GM18907 (cell line): ENCODE measurements around the gene NXPE3.
"Not testable (repeated sequence)": the region's sequence is repeated elsewhere in the genome, so short reads cannot be mapped to it uniquely, and the experiment has no call there.

ENCODE experiments used
- ATAC-seq: cut with Tn5 transposase; IDR thresholded peaks from one replicate; pipeline ENCODE4 v1.9.1; 2021; ENCODE audit warnings: mild to moderate bottlenecking, moderate library complexity; ENCODE audit not compliant: unreplicated experiment

NXPE3 gene

DNA sequence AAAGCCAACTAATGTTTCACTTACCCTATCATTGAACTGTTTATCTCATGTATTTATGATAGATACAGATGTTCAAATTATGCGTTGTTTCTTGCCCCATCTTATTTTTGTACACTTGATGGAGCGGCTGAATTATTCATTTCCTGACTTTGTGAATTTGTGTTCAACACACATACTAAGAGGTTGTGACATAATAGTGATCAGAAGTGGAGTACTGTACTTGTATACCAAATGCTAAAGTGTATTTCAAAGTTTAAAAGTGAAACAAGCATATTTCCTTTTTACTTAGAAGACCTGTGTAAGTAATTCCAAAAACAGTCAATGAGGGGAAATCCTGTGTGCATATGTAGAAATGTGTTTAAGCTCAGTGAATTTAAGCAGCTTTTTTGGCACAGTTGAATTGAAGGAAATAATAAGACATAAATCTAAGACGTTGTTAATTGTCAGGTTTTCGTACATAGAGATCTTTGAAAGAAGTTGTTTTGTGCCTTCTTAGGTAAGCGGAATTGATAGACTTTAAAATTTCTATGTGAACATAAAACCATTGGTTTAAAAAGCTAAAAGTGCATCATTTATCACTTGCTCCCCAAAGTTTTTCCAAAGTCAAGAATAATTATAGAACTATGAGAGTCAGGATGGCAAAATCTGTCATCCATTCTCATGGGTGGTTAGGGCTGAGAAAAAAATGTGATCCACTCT lies 72.2 kb downstream of the NXPE3 start:
- ATAC-seq: no peak

DNA sequence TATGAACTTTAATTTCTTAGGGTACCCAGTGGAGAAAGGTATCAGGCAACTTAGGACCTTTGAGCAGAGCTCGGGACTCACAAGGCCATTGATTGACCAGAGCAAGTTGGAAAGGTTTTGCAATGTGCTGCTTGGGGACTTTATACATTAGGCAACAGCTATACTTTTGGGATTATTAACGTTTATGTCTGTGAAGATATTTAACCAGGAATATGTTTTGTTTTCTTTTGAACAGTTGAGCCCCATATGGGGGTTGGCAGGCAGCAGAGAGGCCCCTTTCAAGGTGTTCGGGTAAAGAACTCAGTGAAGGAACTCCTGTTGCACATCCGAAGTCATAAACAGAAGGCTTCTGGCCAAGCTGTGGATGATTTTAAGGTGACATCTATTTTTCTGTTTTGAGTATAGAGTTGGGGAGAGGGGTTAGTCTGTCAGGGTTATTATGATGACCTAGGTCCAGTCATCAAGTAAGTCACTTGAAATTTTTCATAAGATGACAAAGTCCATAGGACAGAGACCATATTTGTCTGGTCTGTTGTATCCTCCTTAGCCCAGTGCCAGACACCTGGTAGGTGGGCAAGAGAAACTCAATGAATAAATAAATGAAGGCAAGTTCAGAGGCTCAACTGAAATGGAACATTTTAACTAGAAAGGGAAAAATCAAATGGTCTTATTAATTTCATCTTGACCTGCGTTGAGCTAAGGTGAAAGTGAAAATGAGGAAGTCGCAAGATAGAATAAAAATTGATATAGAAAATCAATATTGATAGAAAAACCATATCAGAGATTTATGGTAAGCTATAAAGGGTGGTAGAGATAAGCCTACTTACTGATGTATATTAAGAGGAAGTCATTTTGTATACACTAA lies 73.1 kb downstream of the NXPE3 start:
- no peak for ATAC-seq

DNA sequence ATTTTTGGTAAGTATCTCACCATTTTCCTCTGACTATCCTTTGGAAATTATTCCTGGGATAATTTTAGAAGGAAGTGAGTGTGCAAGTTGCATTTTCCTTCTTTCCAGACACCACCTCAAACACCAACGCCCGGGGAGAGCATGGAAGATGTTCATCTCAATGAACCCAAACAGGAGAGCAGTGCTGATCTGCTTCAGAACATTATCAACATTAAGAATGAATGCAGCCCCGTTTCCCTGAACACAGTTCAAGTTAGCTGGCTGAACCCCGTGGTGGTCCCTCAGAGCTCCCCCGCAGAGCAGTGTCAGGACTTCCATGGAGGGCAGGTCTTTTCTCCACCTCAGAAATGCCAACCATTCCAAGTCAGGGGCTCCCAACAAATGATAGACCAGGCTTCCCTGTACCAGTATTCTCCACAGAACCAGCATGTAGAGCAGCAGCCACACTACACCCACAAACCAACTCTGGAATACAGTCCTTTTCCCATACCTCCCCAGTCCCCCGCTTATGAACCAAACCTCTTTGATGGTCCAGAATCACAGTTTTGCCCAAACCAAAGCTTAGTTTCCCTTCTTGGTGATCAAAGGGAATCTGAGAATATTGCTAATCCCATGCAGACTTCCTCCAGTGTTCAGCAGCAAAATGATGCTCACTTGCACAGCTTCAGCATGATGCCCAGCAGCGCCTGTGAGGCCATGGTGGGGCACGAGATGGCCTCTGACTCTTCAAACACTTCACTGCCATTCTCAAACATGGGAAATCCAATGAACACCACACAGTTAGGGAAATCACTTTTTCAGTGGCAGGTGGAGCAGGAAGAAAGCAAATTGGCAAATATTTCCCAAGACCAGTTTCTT lies 74.2 kb downstream of the NXPE3 start:
- ATAC-seq: no peak

DNA sequence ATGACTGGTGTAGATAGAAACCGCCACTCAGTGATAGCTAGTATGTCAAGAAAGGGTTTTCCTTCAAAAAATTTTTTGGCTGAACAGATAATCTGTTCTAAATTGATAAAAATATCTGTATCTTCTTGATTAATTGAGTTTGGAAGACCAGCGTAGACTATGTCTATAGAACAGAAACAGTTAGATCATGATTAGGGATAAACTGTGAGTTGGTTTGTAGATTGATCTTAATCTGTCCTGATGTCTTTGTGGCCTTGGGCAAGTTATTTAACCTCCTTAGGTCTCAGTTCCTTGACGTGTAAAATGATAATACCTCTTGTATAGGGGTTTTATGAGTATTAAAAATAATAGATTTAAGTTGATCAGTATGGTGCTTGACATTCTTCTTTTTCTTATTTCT lies 75.0 kb downstream of the NXPE3 start:
- no peak for ATAC-seq

DNA sequence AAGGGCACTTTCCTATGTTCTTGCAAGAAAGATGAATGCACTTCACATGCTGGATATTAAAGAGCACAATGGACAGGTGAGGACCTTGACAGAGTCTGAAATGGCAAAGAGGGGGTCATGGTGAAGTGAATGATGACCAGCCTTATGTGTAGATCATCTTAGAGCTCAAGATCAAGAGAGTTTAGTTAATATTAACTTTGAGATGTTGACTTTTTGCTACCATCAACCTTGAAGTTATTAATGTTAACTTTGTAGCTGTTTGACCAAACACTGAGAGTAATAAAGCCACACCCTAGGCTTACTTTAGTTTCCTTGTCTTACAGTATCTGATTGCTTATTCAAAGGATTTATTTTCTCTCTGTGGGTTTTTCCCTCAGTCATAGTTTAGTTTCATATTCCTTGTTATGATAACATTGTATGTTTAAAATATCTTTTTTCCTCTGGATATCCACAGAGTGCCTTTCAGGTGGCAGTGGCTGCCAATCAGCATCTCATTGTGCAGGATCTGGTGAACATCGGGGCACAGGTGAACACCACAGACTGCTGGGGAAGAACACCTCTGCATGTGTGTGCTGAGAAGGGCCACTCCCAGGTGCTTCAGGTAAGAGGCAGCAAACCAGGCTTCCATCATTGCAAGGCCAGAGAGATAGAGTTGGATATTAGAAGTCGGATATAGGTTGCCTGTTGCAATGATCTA lies 75.7 kb downstream of the NXPE3 start:
- no peak for ATAC-seq

DNA sequence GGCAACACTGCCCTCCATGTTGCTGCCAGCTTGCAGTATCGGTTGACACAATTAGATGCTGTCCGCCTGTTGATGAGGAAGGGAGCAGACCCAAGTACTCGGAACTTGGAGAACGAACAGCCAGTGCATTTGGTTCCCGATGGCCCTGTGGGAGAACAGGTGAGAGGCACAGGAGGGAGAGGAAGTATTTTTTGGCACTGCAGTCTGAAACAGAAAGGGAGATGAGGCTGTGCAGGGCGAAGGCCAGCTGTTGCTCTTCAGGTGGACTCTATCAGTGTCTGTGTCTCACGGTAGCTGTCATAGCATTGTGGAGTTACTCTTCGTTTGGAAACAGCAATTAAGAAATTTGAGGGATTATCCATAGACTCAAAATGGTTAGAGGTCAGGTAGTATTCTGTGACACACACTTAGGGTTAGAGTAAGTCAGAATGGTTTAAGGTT lies 78.3 kb downstream of the NXPE3 start:
- no peak for ATAC-seq

DNA sequence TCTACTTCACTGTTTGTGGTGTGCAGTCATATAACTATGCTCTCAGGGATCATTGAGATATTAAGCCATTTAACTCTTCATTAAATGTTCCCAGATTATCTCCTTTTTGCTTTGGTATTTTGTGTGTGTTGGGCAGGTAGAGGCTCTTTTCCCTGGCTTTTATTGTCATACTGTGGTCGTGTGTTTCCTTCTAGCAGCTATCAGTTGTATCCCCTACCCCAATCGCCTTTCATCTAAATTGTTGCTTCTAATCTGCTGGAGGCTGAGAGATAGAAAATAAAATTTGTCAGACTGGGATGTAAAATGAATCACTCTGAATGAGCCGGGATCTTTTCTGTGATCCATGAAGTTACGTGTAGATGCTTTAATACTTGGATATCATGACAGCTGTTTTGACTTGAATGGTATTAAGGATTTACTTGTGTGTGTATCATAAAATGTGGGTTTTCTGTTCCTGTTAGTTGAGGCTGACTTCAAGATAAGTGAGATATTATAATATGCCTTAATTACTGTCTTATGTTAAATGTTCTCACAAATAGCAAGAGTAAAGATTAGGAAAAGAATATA lies 79.5 kb downstream of the NXPE3 start:
- no peak for ATAC-seq

DNA sequence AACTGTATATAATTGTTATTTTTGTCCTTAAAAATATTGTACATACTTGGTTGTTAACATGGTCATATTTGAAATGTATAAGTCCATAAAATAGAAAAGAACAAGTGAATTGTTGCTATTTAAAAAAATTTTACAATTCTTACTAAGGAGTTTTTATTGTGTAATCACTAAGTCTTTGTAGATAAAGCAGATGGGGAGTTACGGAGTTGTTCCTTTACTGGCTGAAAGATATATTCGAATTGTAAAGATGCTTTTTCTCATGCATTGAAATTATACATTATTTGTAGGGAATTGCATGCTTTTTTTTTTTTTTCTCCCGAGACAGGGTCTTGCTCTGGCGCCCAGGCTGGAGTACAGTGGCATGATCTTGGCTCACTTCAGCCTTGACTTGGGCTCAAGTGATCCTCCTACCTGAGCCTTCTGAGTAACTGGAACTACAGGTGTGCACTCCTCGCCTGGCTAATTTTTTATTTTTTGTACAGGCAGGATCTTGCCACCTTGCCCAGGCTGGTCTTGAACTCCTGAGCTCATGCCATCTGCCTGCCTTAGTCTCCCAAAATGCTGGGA lies 81.0 kb downstream of the NXPE3 start:
- ATAC-seq: no peak

DNA sequence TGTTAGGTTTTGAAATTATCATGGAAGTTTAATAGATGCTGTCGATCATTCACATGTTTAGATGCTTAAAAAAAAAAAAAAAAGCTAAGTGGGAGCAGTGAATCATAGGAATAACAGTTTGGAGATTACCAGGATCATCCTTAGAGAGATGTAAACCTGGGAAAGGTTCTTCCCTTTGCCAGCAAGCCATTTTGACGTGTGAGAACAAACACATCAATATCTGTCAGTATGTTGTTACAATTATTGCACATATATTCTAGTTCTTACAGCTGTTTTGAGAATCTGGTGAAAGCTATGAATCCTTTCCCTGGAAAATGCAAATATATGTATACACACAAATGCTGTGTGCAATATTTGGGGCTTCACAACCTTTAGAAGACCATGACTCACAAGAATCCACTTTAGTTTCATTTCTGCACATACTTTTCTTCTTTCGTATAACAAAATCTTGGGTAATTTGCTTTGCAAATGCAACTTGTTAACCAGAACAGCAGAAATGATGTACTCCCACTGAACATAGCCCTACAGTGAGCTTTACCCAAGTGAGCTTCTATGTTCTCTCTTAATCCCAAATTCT lies 82.3 kb downstream of the NXPE3 start:
- ATAC-seq: peak; percentile 43

DNA sequence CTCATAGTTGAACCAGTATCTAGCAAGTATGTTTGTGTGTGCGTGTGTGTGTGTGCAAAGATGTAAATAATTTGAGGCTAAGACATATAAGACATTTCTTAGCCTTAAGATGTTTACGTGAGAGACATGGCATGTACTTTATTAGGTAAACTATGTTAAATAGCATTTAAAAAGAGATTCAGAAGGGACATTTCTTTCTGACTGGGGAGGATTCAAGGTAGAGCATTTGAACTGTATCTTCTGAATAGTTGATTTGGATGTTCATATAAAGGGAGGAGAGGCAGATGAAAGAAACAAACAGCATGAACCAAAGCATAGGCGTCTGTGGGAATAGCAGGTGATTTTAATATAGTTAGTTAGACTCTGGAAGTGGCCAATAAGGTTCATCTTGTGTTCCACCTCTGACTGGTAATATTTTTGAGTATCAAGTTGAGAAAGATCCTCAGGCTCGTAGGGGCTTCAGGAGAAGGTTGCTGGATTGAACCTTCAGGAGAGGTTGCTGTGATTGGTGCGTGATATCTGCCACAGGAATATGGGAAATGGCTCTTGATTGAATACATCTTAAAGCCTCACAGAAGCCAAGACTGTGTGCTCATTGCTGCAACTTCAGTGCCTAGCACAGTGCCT lies 82.9 kb downstream of the NXPE3 start:
- ATAC-seq: no peak

DNA sequence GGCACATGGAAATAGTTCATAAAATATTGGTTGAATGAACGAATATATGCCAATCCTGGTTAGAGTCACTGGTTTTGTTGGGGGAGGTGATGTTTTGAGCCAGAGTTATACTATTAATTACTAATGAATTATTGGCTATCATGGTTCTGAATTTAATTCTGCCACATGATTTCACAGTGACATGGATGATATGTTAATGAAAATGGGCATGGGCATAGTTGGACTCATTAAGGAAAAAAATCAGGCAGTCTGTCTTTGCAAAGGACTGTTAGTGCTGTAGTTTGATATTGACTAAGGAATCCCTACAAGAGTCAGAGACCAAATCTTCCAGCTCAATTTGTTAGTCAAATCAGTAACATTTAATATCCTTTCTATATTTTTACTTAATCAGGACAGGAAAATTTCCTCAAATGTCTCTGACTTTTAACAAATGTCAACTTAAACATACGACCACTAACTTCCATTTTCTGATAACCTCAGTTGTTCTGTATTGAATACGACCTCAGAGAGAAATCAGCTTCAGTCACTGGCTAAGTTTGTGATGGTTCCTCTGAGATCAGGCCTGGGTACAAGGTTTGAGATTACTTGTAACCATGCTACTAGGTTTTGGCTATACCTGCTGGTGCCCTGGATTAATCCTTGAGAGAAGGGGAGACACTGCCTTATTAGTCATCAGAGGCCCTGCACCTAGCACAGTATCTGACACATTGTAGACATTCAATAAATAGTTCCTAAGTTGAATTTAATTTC lies 83.6 kb downstream of the NXPE3 start:
- ATAC-seq: no peak

DNA sequence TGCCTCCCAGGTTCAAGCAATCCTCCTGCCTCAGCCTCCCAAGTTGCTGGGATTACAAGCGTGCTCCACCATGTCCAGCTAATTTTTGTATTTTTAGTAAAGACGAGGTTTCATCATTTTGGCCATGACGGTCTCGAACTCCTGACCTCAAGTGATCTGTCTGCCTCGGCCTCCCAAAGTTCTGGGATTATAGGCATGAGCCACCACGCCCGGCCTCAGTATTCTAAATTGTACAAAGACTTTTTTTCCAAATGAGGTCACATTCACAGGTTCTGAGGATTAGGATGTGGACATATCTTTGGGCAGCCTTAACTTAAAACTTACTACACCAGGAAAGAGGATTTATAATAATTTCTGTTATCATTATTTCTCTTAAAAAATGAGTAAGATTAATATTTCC lies 85.9 kb downstream of the NXPE3 start:
- not testable (repeated sequence) for ATAC-seq

DNA sequence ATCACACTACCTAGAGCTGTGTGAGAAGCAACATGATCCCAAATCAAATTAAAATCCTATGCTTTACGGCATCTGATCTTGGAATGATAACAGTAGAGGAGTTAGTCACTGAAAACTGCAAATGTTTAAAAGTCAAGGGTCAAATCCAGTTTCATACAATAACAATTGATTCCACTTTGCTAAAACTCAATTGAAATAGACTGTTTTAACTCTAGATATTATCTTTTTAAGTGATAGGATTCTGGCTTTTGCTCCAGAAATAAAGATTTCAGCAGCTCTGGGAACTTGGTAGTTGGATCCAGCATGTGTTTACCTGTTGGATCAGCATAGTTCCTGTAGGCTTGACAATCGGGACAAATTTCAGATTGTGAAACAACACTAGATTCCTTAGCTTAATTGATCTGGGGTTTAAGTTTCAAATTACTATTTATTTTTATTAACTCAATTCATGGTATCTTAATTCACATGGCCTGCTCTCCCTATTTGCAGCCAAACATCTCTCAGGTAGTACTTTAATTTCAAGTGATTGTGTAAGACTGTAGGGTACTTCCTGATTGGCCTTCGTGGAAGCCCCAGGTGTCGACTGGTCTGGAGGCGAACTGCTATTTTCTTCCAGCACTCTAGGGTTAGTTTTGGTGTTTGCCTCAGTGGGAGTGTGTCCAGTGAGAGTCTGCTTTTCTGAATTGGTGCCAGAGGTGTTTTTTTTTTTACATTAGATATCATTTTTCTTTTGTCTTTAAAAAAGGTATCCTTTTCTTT lies 86.9 kb downstream of the NXPE3 start:
- ATAC-seq: no peak

DNA sequence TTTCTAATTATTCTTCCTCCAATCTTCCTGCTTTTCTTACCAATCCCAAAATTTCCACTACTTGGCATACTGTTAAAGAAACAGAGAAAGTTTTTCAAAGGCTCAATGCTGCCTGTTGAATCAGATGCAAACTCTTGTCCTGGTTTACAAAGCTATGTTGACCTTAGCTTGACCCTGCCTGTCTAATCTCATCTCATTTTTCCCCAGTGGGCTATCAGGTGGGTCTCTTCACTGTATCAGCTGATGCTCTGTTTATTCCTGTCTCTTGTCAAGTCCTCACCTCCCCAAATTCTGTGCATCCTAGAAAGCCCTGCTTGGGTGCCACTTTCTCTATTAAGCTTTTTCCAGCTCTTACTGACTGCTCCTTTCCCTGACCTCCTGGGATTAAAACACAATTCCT lies 88.5 kb downstream of the NXPE3 start:
- no peak for ATAC-seq

DNA sequence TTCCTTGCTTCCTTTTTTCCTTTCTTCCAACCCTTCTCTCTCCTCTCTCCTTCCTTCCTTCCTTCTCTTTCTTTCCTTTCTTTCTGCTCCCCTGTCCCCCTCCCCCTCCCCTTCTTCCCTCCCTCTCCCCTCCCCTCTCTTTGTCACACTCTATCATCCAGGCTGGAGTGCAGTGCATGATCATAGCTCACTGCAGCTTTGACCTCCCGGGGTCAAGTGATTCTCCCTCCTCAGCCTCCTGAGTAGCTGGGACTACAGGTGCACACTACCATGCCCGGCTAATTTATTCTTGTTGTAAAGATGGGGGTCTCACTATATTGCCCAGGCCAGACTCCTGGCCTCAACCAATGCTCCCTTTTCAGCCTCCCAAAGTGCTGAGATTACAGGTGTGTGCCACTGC lies 89.0 kb downstream of the NXPE3 start:
- no peak for ATAC-seq

DNA sequence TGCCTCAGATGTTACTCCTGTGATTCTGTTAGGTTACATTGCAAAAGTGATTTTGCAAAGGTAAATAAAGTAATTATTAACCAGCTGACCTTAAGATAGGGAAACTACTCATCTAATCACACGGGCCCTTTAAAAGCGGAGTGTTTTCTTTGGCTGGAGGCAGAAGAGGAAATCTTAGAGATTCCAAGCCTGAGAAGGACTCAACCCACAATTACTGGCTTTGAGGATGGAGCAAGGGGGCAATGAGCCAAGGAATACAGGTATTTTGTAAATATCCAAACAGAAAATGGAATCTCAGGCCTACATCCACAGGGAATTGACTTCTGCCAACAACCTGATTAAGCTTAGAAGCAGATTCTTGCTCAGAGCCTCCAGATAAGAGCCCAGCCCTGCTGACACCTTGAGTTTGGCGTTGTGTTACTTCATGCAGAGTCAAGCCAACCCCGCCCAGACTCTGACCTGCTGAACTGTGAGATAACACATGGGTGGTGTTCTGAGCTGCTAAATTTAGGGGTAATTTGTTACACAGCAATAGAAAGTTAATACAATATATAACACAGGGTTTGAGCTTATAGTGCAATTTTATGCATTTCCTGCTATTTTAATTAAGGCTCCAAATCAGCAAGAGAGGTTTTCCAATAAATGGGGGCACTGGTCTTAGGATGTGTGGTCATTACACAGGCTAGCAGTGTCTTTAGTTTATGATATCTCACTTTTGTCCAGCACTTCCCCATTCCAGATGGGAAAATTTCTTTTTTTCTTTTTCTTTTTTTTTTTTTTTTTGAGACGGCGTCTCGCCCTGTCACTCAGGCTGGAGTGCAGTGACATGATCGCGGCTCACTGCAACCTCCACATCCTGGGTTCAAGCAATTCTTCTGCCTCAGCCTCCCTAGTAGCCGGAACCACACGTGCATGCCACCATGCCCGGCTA lies 89.8 kb downstream of the NXPE3 start:
- no peak for ATAC-seq

DNA sequence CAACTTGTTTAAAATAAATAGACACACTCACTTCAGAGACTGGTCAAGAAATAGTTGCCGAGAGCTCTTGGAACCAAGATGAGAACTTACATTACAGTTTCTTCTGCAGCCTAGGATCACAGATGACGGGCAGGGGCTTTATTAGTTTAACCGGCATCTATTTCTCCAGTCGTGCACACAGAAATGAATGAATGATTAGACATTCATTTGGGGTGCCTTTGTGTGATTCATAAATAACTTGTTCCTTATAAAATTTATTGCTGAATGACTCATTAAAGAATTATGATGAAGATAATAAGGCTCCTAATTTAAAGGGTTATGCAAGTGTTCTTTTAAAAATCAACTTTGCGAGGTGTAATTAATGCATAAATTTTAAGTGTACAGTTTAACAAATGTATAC lies 91.1 kb downstream of the NXPE3 start:
- ATAC-seq: no peak
